ENCODE data around the gene SACS.
"Not testable (repeated sequence)": the region's sequence is repeated elsewhere in the genome, so short reads cannot be mapped to it uniquely, and the experiment has no call there.

Gene SACS

DNA sequence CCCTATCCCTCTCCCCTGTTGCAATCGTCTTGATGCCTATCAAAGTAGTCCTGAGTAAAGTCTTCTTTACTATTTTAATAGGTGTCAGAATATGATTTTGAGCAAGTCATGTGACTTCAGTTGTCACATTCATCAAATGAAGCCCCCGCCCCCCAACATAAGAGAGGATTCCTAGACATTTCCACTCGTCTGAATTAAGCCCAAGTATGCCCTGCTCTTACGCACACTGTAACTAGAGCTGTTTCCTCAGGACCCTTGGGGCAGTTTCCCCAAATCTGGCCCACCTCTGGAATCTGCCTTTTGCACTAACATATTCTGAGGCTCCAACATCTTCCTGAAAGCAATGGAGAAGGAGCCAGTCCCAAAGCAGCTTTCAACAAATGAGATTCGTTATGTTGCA is 25.5 kb downstream of the SACS start:
- Histone ChIP-seq H3K4me3 (ENCODE audit: low read length in 2 of 2) (no peak overlapping the region), H2BK12ac (ENCODE audit: low read length) (no peak overlapping the region), H3K27me3 (ENCODE audit: control insufficient read depth in 3 of 3, insufficient read depth in 3 of 3, low read depth in 1 of 3, low read length in 3 of 3) (no peaks in the 10 kb centered on the region), H3K9me3 (replicated peaks in 1 of 2; ENCODE audit: control insufficient read depth in 2 of 2, insufficient read depth in 1 of 2, low read depth in 1 of 2, low read length in 2 of 2) (peaks cover 0 to 21% of the 10 kb centered on the region in 2 donors), H3K4ac (ENCODE audit: low read length) (no peak overlapping the region), H3K27ac (replicated peaks; ENCODE audit: low read length) (no peak overlapping the region), H2BK5ac (ENCODE audit: low read length) (no peak overlapping the region), H2AK5ac (ENCODE audit: low read depth, low read length) (no peak overlapping the region), H3K36me3 (replicated peaks in 1 of 2; ENCODE audit: control insufficient read depth in 2 of 2, insufficient read depth in 2 of 2, low read length in 2 of 2) (peaks cover 1 to 23% of the 10 kb centered on the region in 2 donors), H2AFZ (ENCODE audit: low read length) (no peak overlapping the region), H3K9ac (ENCODE audit: low read depth, low read length, poor library complexity) (no peak overlapping the region), H3K4me2 (ENCODE audit: insufficient read depth, low read length, poor library complexity, severe bottlenecking) (no peak overlapping the region), H2BK120ac (ENCODE audit: low read depth, low read length) (no peak overlapping the region), H3K23ac (ENCODE audit: low read depth, low read length, poor library complexity) (no peak overlapping the region), H4K8ac (ENCODE audit: low read depth, low read length) (no peak overlapping the region), H4K91ac (ENCODE audit: low read depth, low read length, poor library complexity) (no peak overlapping the region), H3K14ac (ENCODE audit: low read length) (no peak overlapping the region), H3K18ac (ENCODE audit: low read length) (no peak overlapping the region), H3K79me1 (ENCODE audit: low read depth, low read length) (peaks cover 2% of the 10 kb centered on the region), H3K4me1 (ENCODE audit: control insufficient read depth in 2 of 2, insufficient read depth in 1 of 2, low read depth in 1 of 2, low read length in 2 of 2) (no peaks in the 10 kb centered on the region), H2BK15ac (ENCODE audit: low read length) (no peak overlapping the region)
- no CpG with 5 or more reads among the region's 5 CpGs for WGBS, 2 donors (ENCODE audit: extremely low coverage in 2 of 2, insufficient read length in 2 of 2, insufficient replicate concordance in 1 of 2)
- no peak for DNase-seq (ENCODE audit: low spot score)

DNA sequence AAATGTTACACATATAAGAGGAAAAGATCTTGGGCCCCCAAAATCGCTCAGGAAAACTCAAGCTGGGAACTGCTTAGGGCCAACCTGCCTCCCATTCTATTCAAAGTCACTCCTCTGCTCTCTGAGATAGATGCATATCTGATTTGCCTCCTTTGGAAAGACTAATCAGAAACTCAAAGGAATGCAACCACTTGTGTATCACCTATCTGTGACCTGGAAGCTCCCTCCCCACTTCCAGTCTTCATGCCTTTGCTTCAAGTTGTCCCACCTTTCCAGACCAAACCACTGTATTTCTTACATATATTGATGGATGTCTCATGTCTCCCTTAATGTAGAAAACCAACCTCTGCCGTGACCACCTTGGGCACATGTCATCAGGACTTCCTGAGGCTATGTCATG is 32.3 kb downstream of the SACS start:
- not testable (repeated sequence) for H2AFZ ChIP-seq (ENCODE audit: low read length)

GRCh38 chr13:23399347-23399746 is 34.2 kb downstream of the SACS start:
- H3K4me3 ChIP-seq (ENCODE audit: low read length in 2 of 2), result no peak overlapping the region
- no peak overlapping the region for H3K27ac ChIP-seq (replicated peaks; ENCODE audit: low read length)
- no peak overlapping the region for H2AFZ ChIP-seq (ENCODE audit: low read length)
- H2BK120ac ChIP-seq (ENCODE audit: low read depth, low read length), result no peak overlapping the region
- H2BK15ac ChIP-seq (ENCODE audit: low read length), result no peak overlapping the region
- H2AK5ac ChIP-seq (ENCODE audit: low read depth, low read length), result no peak overlapping the region
- no peaks in the 10 kb centered on the region for H3K36me3 ChIP-seq (replicated peaks in 1 of 2; ENCODE audit: control insufficient read depth in 2 of 2, insufficient read depth in 2 of 2, low read length in 2 of 2)
- no peak overlapping the region for H2BK5ac ChIP-seq (ENCODE audit: low read length)
- no peak overlapping the region for H3K23ac ChIP-seq (ENCODE audit: low read depth, low read length, poor library complexity)
- H3K79me1 ChIP-seq (ENCODE audit: low read depth, low read length), result peaks cover 2% of the 10 kb centered on the region
- H2BK12ac ChIP-seq (ENCODE audit: low read length), result no peak overlapping the region
- no peak for DNase-seq (ENCODE audit: low spot score)
- H3K18ac ChIP-seq (ENCODE audit: low read length), result no peak overlapping the region
- H3K9me3 ChIP-seq (replicated peaks in 1 of 2; ENCODE audit: control insufficient read depth in 2 of 2, insufficient read depth in 1 of 2, low read depth in 1 of 2, low read length in 2 of 2), result peaks cover 2 to 8% of the 10 kb centered on the region in 2 donors
- no peak overlapping the region for H3K4ac ChIP-seq (ENCODE audit: low read length)
- no peak overlapping the region for H3K9ac ChIP-seq (ENCODE audit: low read depth, low read length, poor library complexity)
- no peaks in the 10 kb centered on the region for H3K27me3 ChIP-seq (ENCODE audit: control insufficient read depth in 3 of 3, insufficient read depth in 3 of 3, low read depth in 1 of 3, low read length in 3 of 3)
- H3K4me1 ChIP-seq (ENCODE audit: control insufficient read depth in 2 of 2, insufficient read depth in 1 of 2, low read depth in 1 of 2, low read length in 2 of 2), result no peaks in the 10 kb centered on the region
- H4K91ac ChIP-seq (ENCODE audit: low read depth, low read length, poor library complexity), result no peak overlapping the region
- no peak overlapping the region for H3K14ac ChIP-seq (ENCODE audit: low read length)
- H3K4me2 ChIP-seq (ENCODE audit: insufficient read depth, low read length, poor library complexity, severe bottlenecking), result no peak overlapping the region
- whole genome bisulfite sequencing, 2 donors (ENCODE audit: extremely low coverage in 2 of 2, insufficient read length in 2 of 2, insufficient replicate concordance in 1 of 2), result no CpG with 5 or more reads among the region's 6 CpGs
- no peak overlapping the region for H4K8ac ChIP-seq (ENCODE audit: low read depth, low read length)

More for the DNA sequence above, 32.3 kb downstream of the SACS start:
- H3K4ac ChIP-seq (ENCODE audit: low read length); H2BK5ac ChIP-seq (ENCODE audit: low read length); H3K4me3 ChIP-seq (ENCODE audit: low read length in 2 of 2); H2BK15ac ChIP-seq (ENCODE audit: low read length); H4K91ac ChIP-seq (ENCODE audit: low read depth, low read length, poor library complexity); H3K18ac ChIP-seq (ENCODE audit: low read length); H3K9ac ChIP-seq (ENCODE audit: low read depth, low read length, poor library complexity); H3K4me2 ChIP-seq (ENCODE audit: insufficient read depth, low read length, poor library complexity, severe bottlenecking); H3K27ac ChIP-seq (replicated peaks; ENCODE audit: low read length); H2BK12ac ChIP-seq (ENCODE audit: low read length); H3K79me1 ChIP-seq (ENCODE audit: low read depth, low read length); H2BK120ac ChIP-seq (ENCODE audit: low read depth, low read length); H3K4me1 ChIP-seq (ENCODE audit: control insufficient read depth in 2 of 2, insufficient read depth in 1 of 2, low read depth in 1 of 2, low read length in 2 of 2); DNase-seq (ENCODE audit: low spot score); H3K23ac ChIP-seq (ENCODE audit: low read depth, low read length, poor library complexity); H3K14ac ChIP-seq (ENCODE audit: low read length); H3K27me3 ChIP-seq (ENCODE audit: control insufficient read depth in 3 of 3, insufficient read depth in 3 of 3, low read depth in 1 of 3, low read length in 3 of 3); H2AK5ac ChIP-seq (ENCODE audit: low read depth, low read length); H3K36me3 ChIP-seq (replicated peaks in 1 of 2; ENCODE audit: control insufficient read depth in 2 of 2, insufficient read depth in 2 of 2, low read length in 2 of 2); H4K8ac ChIP-seq (ENCODE audit: low read depth, low read length): not testable (repeated sequence)
- H3K9me3 ChIP-seq (replicated peaks in 1 of 2; ENCODE audit: control insufficient read depth in 2 of 2, insufficient read depth in 1 of 2, low read depth in 1 of 2, low read length in 2 of 2), result peaks cover 2 to 13% of the 10 kb centered on the region in 2 donors
- no CpG with 5 or more reads among the region's 2 CpGs for WGBS, 2 donors (ENCODE audit: extremely low coverage in 2 of 2, insufficient read length in 2 of 2, insufficient replicate concordance in 1 of 2)

DNA sequence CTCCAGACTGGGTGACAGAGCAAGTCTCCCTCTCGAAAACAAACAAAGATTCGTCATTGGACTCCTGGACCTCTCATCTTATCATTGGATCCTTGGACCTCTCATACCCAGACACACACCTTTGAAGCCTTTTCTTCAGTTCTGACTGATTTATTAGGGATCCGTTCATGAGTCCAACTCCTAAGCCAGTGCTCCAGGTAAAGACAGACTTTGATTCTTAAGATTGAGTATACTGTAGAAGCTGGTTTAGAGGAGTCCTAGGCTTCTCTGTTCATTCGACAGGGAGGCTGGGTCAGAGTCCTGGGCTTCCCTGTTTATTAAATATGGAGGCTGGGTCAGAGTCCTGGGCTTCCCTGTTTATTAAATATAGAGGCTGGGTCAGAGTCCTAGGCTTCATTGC is 38.7 kb downstream of the SACS start:
- Histone ChIP-seq H3K14ac (ENCODE audit: low read length) (no peak overlapping the region), H4K91ac (ENCODE audit: low read depth, low read length, poor library complexity) (no peak overlapping the region), H3K4ac (ENCODE audit: low read length) (no peak overlapping the region), H4K8ac (ENCODE audit: low read depth, low read length) (no peak overlapping the region), H3K4me2 (ENCODE audit: insufficient read depth, low read length, poor library complexity, severe bottlenecking) (no peak overlapping the region), H2AK5ac (ENCODE audit: low read depth, low read length) (no peak overlapping the region), H3K27ac (replicated peaks; ENCODE audit: low read length) (no peak overlapping the region), H3K9ac (ENCODE audit: low read depth, low read length, poor library complexity) (no peak overlapping the region), H2BK15ac (ENCODE audit: low read length) (no peak overlapping the region), H3K23ac (ENCODE audit: low read depth, low read length, poor library complexity) (no peak overlapping the region), H3K9me3 (replicated peaks in 1 of 2; ENCODE audit: control insufficient read depth in 2 of 2, insufficient read depth in 1 of 2, low read depth in 1 of 2, low read length in 2 of 2) (peaks cover 2 to 8% of the 10 kb centered on the region in 2 donors), H3K18ac (ENCODE audit: low read length) (no peak overlapping the region), H2AFZ (ENCODE audit: low read length) (no peak overlapping the region), H2BK120ac (ENCODE audit: low read depth, low read length) (no peak overlapping the region), H2BK5ac (ENCODE audit: low read length) (no peak overlapping the region), H3K4me1 (ENCODE audit: control insufficient read depth in 2 of 2, insufficient read depth in 1 of 2, low read depth in 1 of 2, low read length in 2 of 2) (no peaks in the 10 kb centered on the region), H2BK12ac (ENCODE audit: low read length) (no peak overlapping the region), H3K4me3 (ENCODE audit: low read length in 2 of 2) (no peak overlapping the region), H3K79me1 (ENCODE audit: low read depth, low read length) (no peaks in the 10 kb centered on the region), H3K27me3 (ENCODE audit: control insufficient read depth in 3 of 3, insufficient read depth in 3 of 3, low read depth in 1 of 3, low read length in 3 of 3) (no peaks in the 10 kb centered on the region), H3K36me3 (replicated peaks in 1 of 2; ENCODE audit: control insufficient read depth in 2 of 2, insufficient read depth in 2 of 2, low read length in 2 of 2) (no peaks in the 10 kb centered on the region)
- DNase-seq (ENCODE audit: low spot score), result no peak
- no CpG with 5 or more reads among the region's 4 CpGs for WGBS, 2 donors (ENCODE audit: extremely low coverage in 2 of 2, insufficient read length in 2 of 2, insufficient replicate concordance in 1 of 2)

All from neuronal stem cell (in vitro differentiated cells).